Tibial artery (tissue), 4 donors: ENCODE results near the gene MEI1.

Source experiments
- DNase-seq, 2 donors: peaks; one replicate each; pipeline ENCODE4 v3.0.0-alpha.2; 2019
- H3K27ac ChIP-seq, 2 donors: fragments of 200-600 bp; sonication (generic) in 1 of 2; 1 replicate in 1 of 2; 2 replicates in 1 of 2; pipeline ENCODE4 v1.5.1; 2018 to 2019; ENCODE audit warnings: mild to moderate bottlenecking in 1 of 2
- H3K27me3 ChIP-seq, 2 donors: fragments of 200-600 bp; sonication (generic) in 1 of 2; one replicate each; pipeline versions ENCODE4 v1.5.1 to v1.6.0; 2016 to 2019
- H3K36me3 ChIP-seq, 3 donors: fragments of 200-600 bp; sonication (generic) in 2 of 3; one replicate each; pipeline ENCODE4 v1.5.1; 2016 to 2019; ENCODE audit warnings: mild to moderate bottlenecking in 2 of 3
- H3K4me1 ChIP-seq, 4 donors: fragments of 200-600 bp; sonication (generic) in 2 of 4; 1 replicate in 3 of 4; 2 replicates in 1 of 4; pipeline ENCODE4 v1.5.1; 2016 to 2019
- H3K4me3 ChIP-seq, 2 donors: fragments of 200-600 bp; sonication (generic) in 1 of 2; 1 replicate in 1 of 2; 2 replicates in 1 of 2; pipeline ENCODE4 v1.5.1; 2018 to 2019; ENCODE audit warnings: mild to moderate bottlenecking in 2 of 2
- H3K9me3 ChIP-seq, 3 donors: fragments of 200-600 bp; sonication (generic) in 1 of 3; one replicate each; pipeline ENCODE4 v1.5.1; 2016 to 2019
- CTCF ChIP-seq, 2 experiments: fragments of 200-600 bp in 1 of 2; fragments of 450-650 bp in 1 of 2; IDR thresholded peaks; one replicate each; pipeline ENCODE4 v1.5.1; 2017 to 2019; ENCODE audit warnings: antibody characterized with exemption in 2 of 2, mild to moderate bottlenecking in 1 of 2, moderate library complexity in 1 of 2
- intact Hi-C: fragments of 100-400 bp; cut with DNase I; formaldehyde crosslinking; loops from one replicate; pipeline ENCODE4 v1.15.0; 2023; ENCODE audit warnings: low total_unique reads

The MEI1 gene

DNA sequence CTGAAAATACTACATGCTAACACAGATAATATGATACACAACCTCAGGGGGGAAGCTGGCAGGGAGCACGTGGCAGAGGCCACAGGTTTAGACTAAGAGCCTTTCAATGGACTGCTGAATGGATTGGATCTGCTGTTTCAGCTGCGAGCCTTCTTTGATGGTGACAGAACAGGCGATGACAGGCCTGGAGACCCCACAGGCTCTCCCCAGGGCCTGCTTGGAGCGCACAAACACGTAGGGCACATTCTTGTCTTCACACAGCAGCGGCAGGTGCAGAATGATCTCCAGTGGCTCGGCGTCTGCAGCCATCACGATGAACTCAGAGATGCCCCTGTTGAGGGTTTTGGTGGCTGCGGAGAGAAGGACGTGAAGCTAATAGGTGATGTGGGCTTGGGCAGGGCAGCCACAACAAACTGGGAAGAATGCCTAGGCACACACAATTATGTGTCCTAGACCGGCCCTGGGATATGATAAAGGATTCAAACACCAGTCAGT is 24.4 kb upstream of the MEI1 start:
- intact Hi-C loops: no loop called here

DNA sequence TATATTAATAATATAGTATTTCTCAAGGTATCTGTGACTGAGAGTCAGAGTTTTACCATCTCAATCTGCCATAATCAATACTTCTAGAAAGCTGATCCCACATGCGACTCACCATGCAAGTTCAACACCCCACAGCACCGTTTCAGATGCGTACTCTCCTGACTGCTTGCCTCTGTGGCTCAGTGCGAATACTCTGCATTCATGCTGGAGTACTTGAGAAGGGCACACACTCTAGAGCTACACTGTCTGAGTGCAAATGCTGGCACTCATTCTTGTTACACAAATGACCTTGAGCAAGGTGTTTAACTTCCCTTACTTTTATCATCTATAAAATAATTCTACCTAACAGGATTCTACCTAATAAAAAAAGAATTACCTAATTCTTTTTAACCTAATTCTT is 23.2 kb upstream of the MEI1 start:
- DNase-seq: no peak
- H3K36me3 ChIP-seq: peaks cover 38 to 73% (median 55%) of the 10 kb centered on the region in 3 donors
- no peaks in the 10 kb centered on the region for H3K9me3 ChIP-seq
- intact Hi-C loops: no loop called here
- TF ChIP-seq CTCF (IDR thresholded peaks at IDR 0.05): no peak
- H3K4me3 ChIP-seq: no peak overlapping the region
- no peak overlapping the region for H3K27ac ChIP-seq
- H3K4me1 ChIP-seq: no peaks in the 10 kb centered on the region
- H3K27me3 ChIP-seq: no peaks in the 10 kb centered on the region

More for the DNA sequence above, 24.4 kb upstream of the MEI1 start:
- peaks cover 30 to 65% (median 45%) of the 10 kb centered on the region in 3 donors for H3K36me3 ChIP-seq
- H3K4me1 ChIP-seq: no peaks in the 10 kb centered on the region
- H3K4me3 ChIP-seq: no peak overlapping the region
- no peak for DNase-seq
- TF ChIP-seq CTCF (IDR thresholded peaks at IDR 0.05): no peak
- H3K27ac ChIP-seq: no peak overlapping the region
- H3K9me3 ChIP-seq: no peaks in the 10 kb centered on the region
- no peaks in the 10 kb centered on the region for H3K27me3 ChIP-seq

DNA sequence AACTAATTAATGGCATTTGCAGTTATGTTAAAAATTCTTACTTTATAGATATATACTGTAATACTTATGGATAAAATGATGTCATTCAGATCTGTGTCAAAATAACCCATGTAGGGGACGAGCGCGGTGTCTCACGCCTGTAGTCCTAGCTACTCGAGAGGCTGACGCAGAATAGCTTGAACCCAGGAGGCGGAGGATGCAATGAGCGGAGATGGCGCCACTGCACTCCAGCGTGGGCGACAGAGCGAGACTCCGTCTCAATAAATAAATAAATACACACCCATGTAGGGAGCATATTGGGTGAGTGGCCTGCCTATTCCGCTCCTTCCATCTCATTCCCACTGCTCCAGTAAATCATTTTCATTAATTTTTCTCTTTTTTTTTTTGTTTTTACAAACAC is 17.7 kb upstream of the MEI1 start:
- peak overlapping the region; percentile 76 to 78 for H3K27ac ChIP-seq
- intact Hi-C loops: no loop called here
- no peaks in the 10 kb centered on the region for H3K27me3 ChIP-seq
- peak overlapping the region; percentile 55 to 58 for H3K4me3 ChIP-seq
- no peak for DNase-seq
- H3K36me3 ChIP-seq: peaks cover 32 to 34% (median 33%) of the 10 kb centered on the region in 3 donors
- H3K9me3 ChIP-seq: no peaks in the 10 kb centered on the region
- peaks cover 0 to 5% (median 2%) of the 10 kb centered on the region in 4 donors for H3K4me1 ChIP-seq
- no peak for TF ChIP-seq CTCF (IDR thresholded peaks at IDR 0.05)

- DNase-seq: peak; percentile 84 to 93
- Histone ChIP-seq H3K27ac (peak overlapping the region; percentile 76 to 78), H3K9me3 (no peaks in the 10 kb centered on the region), H3K4me1 (peaks cover 0 to 9% (median 5%) of the 10 kb centered on the region in 4 donors), H3K27me3 (no peaks in the 10 kb centered on the region), H3K36me3 (peaks cover 31 to 32% (median 32%) of the 10 kb centered on the region in 3 donors), H3K4me3 (peak overlapping the region; percentile 55 to 58)
- no peak for TF ChIP-seq CTCF (IDR thresholded peaks at IDR 0.05)
- intact Hi-C loops: no loop called here
Measured at GRCh38 chr22:41682033-41682807, 17.1 kb upstream of the MEI1 start.

- no peak for TF ChIP-seq CTCF (IDR thresholded peaks at IDR 0.05)
- intact Hi-C loops: no loop called here
- DNase-seq: peak in 1 of 2 donors; percentile 38
- Histone ChIP-seq H3K4me1 (peaks cover 0 to 18% (median 10%) of the 10 kb centered on the region in 4 donors), H3K27me3 (no peaks in the 10 kb centered on the region), H3K4me3 (peak overlapping the region; percentile 55 to 58), H3K27ac (peak overlapping the region; percentile 76 to 78), H3K9me3 (no peaks in the 10 kb centered on the region), H3K36me3 (peaks cover 24 to 27% (median 25%) of the 10 kb centered on the region in 3 donors)
Measured at GRCh38 chr22:41683052-41683451, 16.3 kb upstream of the MEI1 start.
